GM19043 (cell line): Measurements from ENCODE around the gene PYGO1.
"Not testable (repeated sequence)": the region's sequence is repeated elsewhere in the genome, so short reads cannot be mapped to it uniquely, and the experiment has no call there.

Experiments used
- ATAC-seq: cut with Tn5 transposase; IDR thresholded peaks from one replicate; pipeline ENCODE4 v1.9.1; 2021; ENCODE audit warnings: low read depth; ENCODE audit not compliant: unreplicated experiment

PYGO1 gene

DNA sequence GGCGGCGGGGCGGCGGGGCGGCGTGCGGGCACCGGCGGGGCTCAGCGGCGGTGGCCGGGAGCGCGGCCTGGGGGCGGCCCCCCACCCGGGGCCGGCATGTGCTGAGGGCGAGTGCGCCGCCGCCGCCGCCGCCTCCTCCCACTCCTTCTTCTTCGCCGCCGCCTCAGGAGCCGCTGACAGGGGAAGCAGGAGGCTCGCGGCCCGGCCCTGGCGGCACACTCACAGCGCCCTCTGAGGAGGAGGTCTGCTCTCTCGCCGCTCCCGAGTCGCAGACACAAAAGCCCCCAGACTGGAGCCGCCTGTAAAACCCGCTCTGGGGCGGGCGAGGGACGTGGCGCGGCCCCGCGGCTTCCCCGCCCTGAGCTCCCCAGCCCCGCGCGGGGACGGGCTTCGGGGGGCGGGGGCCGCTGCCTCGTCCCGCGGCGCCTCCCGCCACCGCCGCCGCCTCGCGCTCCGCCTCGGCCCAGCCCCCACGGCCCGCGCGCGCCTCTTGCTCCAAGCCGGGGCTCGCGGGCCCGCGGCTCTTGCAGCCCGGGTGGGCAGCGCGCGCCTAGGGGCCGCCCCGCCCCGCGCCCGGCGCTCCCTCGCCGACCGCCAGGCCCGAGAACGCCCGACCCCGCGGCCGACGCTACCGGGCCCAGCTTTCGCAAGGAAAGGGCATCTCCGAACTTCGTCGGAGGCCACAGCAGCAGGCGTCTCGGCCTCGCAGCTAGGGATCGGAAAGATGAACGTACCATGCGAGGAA is at the start of gene PYGO1:
PYGO1 (minus strand) TSS at position 276 of the 745 bp plus-strand sequence. CDS start 462 bp downstream, outside the sequence.
- no peak for ATAC-seq

- no peak for ATAC-seq
Observed at GRCh38 chr15:55637086-55637485, 48.9 kb upstream of the PYGO1 start.

DNA sequence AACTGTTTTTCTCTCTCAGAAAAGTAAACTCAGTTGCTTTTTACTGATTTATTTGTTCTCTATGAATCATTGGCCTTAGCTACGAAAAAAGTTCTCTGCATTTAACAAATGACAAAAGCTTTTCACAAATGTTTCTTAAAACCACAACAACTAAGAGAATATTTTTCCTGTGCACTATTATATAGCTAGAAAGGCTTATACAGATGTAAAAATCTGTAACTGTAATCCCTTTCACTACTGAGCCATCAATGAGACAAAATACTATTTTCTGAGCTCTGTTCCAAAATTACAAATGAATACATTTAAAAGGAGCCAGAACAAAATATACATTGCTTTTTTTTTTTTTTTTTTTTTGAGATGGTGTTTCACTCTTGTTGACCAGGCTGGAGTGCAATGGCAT is 45.6 kb upstream of the PYGO1 start:
- no peak for ATAC-seq

DNA sequence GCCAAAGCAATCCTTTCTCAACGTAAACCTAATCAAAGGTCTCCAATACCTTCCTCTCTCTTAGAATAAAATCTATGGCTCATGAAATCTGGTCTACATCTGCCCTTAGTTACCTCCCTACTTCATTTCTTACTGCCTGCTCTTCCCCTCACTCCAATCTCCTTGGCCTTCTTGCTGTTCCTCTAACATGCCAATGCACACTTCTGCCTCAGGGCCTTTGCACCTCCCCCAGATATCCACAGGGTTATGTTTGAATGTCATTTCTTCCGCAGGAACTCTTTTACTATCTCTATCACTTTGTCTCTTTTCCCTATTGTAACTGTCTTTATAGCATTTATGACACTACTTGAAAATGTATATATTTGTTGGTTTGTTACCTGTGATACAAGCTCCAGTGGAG is 44.3 kb upstream of the PYGO1 start:
- ATAC-seq = no peak

GRCh38 chr15:55630858-55631257 is 42.7 kb upstream of the PYGO1 start:
- no peak for ATAC-seq

DNA sequence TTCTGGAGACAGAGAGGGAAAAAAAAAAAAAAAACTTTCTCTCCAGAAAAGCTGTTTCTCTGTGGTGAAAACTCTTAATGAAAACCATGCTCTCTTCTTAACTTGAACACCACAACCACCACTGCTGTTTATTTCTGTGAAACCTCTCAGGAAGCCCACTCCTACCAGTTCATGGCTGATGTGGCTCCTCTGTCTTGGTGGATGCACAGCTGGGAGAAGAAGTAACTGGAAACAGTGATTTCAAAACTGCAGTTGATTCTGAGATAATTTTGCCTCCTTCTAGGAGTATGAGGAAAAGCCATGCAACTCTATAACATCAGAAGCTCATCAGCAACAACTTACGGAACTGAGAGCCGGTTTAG is 40.2 kb upstream of the PYGO1 start:
- ATAC-seq = no peak

GRCh38 chr15:55627730-55628368 is 39.7 kb upstream of the PYGO1 start:
- no peak for ATAC-seq

- ATAC-seq = no peak
Observed at GRCh38 chr15:55619783-55620182, 31.6 kb upstream of the PYGO1 start.

GRCh38 chr15:55618387-55618786 is 30.2 kb upstream of the PYGO1 start:
- no peak for ATAC-seq

- no peak for ATAC-seq
Observed at GRCh38 chr15:55615445-55615844, 27.3 kb upstream of the PYGO1 start.

GRCh38 chr15:55613727-55614126 is 25.6 kb upstream of the PYGO1 start:
- no peak for ATAC-seq

- ATAC-seq = no peak
Observed at GRCh38 chr15:55606214-55606613, 18.1 kb upstream of the PYGO1 start.

DNA sequence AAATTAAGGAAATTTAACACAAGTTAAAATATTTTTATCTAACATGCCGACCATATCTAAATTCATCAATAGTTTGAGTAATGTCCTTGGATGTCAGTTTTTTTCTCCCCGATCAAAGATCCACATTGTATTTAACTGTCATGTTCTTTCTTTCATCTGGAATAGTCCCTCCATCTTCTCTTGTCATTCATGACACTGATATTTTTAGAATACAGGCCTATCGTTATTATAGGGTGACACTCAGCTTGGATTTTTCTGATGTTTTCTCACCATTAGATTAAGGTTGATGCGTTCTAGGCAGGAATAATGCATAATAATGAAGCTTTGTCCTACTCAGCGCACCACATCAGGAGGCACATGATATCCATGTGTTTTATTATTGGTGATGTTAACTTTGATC is 13.2 kb upstream of the PYGO1 start:
- no peak for ATAC-seq

GRCh38 chr15:55599439-55599838 is 11.3 kb upstream of the PYGO1 start:
- ATAC-seq = no peak

- ATAC-seq = not testable (repeated sequence)
Observed at GRCh38 chr15:55593019-55593418, 4.9 kb upstream of the PYGO1 start.

- no peak for ATAC-seq
Observed at GRCh38 chr15:55590788-55591187, 2.6 kb upstream of the PYGO1 start.

DNA sequence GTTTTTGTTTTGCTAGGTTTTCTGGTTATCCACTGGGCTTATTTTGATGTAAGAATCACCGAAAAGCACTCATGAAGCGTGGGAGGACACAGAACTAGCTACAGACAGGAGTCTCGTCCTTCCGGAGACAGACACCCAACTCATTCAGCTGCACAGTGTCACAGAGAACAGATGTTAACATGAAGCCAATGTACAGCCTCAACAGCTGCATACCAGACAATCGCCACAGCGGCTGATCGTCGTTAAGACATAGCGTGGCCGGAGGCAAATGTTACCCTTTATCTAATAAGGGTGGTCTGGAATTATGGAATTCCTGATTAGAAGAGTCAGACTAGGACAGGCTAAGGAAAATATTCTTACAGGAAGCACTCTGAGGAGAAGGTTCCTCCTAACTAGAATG is 1.1 kb upstream of the PYGO1 start:
- ATAC-seq = no peak

- no peak for ATAC-seq
Observed at GRCh38 chr15:55588815-55589115, 620 bp upstream of the PYGO1 start.

- no peak for ATAC-seq
Observed at GRCh38 chr15:55587321-55588069, 650 bp downstream of the PYGO1 start.

GRCh38 chr15:55586808-55587207 is 1.3 kb downstream of the PYGO1 start:
- ATAC-seq = no peak

DNA sequence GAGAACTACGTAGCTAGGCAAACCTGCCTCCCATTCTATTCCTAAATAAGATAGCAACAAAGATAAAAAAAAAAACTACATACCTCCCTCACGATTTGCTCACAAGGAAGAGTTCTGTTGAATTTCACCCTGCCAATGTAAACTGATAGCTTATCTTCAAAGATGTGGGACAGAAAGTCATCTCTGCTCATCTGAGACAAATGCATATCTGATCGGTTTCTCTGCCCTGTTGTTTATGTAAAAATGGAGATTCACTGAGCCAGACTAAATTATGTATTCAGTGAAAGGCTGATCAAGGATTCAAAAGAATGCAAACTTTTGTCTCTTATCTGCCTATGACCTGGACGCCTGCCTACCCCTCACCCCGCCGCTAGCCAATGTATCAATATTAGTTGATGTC is 11.2 kb downstream of the PYGO1 start:
- no peak for ATAC-seq

DNA sequence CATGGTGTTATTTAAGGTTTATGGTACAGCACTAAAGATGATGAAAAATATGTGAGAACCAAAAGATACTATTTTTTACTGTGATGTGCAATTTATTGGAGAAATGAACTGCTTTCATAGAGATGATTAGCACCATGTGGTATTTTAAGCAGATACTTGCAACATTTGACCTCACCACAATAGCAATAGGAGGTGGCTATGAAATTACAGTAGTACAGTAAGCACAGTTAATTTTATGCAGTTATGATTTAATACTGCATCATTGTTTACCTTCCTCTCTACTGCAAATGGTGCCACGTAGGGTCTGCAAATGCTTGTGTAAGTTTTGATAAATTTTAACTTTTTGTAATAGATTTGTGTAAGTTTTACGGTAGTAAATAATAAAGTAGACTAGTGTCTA is 14.0 kb downstream of the PYGO1 start:
- no peak for ATAC-seq
